Measurements from ENCODE around the gene CKM. TPM values are rescaled to one million over a fixed set of nuclear protein-coding genes. Genes with fewer than 3 reads are reported as not detected.

The CKM gene
- total and polyA plus RNA-seq, 7 donors = 0.48 to 14.4 (median 0.83) TPM

- Histone ChIP-seq H3K36me3 (peaks cover 0 to 44% (median 5%) of the 10 kb centered on the region in 4 donors), H3K9me3 (no peaks in the 10 kb centered on the region), H3K4me1 (peaks cover 0 to 6% (median 0%) of the 10 kb centered on the region in 4 donors), H3K27ac (no peak overlapping the region), H3K4me3 (no peak overlapping the region), H3K27me3 (peaks cover 4 to 28% (median 25%) of the 10 kb centered on the region in 3 donors)
- DNase-seq = no peak
- intact Hi-C loops (cut with DNase I) = no loop called here
- 89 to 92% methylated on average over 17 of the region's 17 CpGs for WGBS, 2 donors
- no peak for TF ChIP-seq EP300 (IDR thresholded peaks at IDR 0.05)
- no peak for TF ChIP-seq POLR2AphosphoS5 (IDR thresholded peaks at IDR 0.05)
- TF ChIP-seq, protein P1, sequence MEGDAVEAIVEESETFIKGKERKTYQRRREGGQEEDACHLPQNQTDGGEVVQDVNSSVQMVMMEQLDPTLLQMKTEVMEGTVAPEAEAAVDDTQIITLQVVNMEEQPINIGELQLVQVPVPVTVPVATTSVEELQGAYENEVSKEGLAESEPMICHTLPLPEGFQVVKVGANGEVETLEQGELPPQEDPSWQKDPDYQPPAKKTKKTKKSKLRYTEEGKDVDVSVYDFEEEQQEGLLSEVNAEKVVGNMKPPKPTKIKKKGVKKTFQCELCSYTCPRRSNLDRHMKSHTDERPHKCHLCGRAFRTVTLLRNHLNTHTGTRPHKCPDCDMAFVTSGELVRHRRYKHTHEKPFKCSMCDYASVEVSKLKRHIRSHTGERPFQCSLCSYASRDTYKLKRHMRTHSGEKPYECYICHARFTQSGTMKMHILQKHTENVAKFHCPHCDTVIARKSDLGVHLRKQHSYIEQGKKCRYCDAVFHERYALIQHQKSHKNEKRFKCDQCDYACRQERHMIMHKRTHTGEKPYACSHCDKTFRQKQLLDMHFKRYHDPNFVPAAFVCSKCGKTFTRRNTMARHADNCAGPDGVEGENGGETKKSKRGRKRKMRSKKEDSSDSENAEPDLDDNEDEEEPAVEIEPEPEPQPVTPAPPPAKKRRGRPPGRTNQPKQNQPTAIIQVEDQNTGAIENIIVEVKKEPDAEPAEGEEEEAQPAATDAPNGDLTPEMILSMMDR (IDR thresholded peaks at IDR 0.05) = no peak
- no peak for TF ChIP-seq POLR2A (IDR thresholded peaks at IDR 0.05)
Measured at GRCh38 chr19:45350477-45351058, 27.9 kb upstream of the CKM start.

DNA sequence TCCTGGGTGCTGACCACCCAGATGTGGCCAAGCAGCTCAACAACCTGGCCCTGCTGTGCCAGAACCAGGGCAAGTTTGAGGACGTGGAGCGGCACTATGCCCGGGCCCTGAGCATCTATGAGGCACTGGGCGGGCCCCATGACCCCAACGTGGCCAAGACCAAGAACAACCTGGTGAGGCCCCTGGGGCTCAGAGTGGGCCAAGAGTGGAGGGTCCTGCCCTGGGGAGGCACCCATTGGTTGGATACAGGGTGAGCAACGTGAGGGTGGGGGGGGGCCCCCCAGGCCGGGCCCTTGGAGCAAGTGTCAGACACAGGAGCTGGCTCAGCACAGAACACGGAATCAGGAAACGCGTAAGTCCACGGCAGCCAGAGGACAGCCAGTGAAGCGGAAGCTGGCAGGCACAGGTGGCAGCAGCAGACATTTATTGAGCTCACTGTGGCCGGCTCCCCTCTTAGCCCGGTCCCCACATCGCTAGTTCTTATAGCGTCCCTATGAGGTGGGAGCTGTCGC, 26.8 kb upstream of the CKM start:
- H3K27me3 ChIP-seq = peaks cover 7 to 38% (median 36%) of the 10 kb centered on the region in 3 donors
- intact Hi-C loops (cut with DNase I) = no loop called here
- H3K4me3 ChIP-seq = no peak overlapping the region
- H3K27ac ChIP-seq = no peak overlapping the region
- DNase-seq = no peak
- no peaks in the 10 kb centered on the region for H3K9me3 ChIP-seq
- TF ChIP-seq, protein P1 (IDR thresholded peaks at IDR 0.05) = no peak
- TF ChIP-seq POLR2A (IDR thresholded peaks at IDR 0.05) = no peak
- 86 to 92% methylated on average over 17 of the region's 17 CpGs for WGBS, 2 donors
- H3K36me3 ChIP-seq = peaks cover 0 to 33% (median 3%) of the 10 kb centered on the region in 4 donors
- H3K4me1 ChIP-seq = peaks cover 0 to 6% (median 0%) of the 10 kb centered on the region in 4 donors

GRCh38 chr19:45349126-45349415, 26.4 kb upstream of the CKM start:
- Histone ChIP-seq H3K27ac (no peak overlapping the region), H3K4me1 (peaks cover 0 to 6% (median 0%) of the 10 kb centered on the region in 4 donors), H3K4me3 (no peak overlapping the region), H3K36me3 (peaks cover 0 to 29% (median under 1%) of the 10 kb centered on the region in 4 donors), H3K27me3 (peaks cover 7 to 38% (median 38%) of the 10 kb centered on the region in 3 donors), H3K9me3 (no peaks in the 10 kb centered on the region)
- DNase-seq = no peak
- intact Hi-C loops (cut with DNase I) = no loop called here
- TF ChIP-seq POLR2A (IDR thresholded peaks at IDR 0.05) (no peak), POLR2AphosphoS5 (IDR thresholded peaks at IDR 0.05) (no peak), EP300 (IDR thresholded peaks at IDR 0.05) (no peak)
- TF ChIP-seq, protein P1 (IDR thresholded peaks at IDR 0.05) = no peak
- WGBS, 2 donors = 56 to 62% methylated on average over 3 of the region's 3 CpGs

- peaks cover 7 to 38% (median 38%) of the 10 kb centered on the region in 3 donors for H3K27me3 ChIP-seq
- DNase-seq = no peak
- H3K27ac ChIP-seq = no peak overlapping the region
- H3K9me3 ChIP-seq = no peaks in the 10 kb centered on the region
- 72 to 82% methylated on average over 23 of the region's 23 CpGs for WGBS, 2 donors
- TF ChIP-seq, protein P1 (IDR thresholded peaks at IDR 0.05) = no peak
- TF ChIP-seq EP300 (IDR thresholded peaks at IDR 0.05) = no peak
- no peak for TF ChIP-seq POLR2A (IDR thresholded peaks at IDR 0.05)
- TF ChIP-seq POLR2AphosphoS5 (IDR thresholded peaks at IDR 0.05) = no peak
- peaks cover 0 to 24% (median 0%) of the 10 kb centered on the region in 4 donors for H3K36me3 ChIP-seq
- peaks cover 0 to 6% (median 0%) of the 10 kb centered on the region in 4 donors for H3K4me1 ChIP-seq
- H3K4me3 ChIP-seq = no peak overlapping the region
- intact Hi-C loops (cut with DNase I) = no loop called here
Measured at GRCh38 chr19:45348367-45349125, 25.9 kb upstream of the CKM start.

Measured in sigmoid colon (tissue), 7 donors.